Panc1 (cell line): ENCODE results near the gene SNTB2.

Experiments used
- POLR2AphosphoS5 ChIP-seq: IDR thresholded peaks from 2 replicates; pipeline ENCODE4 v1.6.1; 2012; ENCODE audit warnings: mild to moderate bottlenecking, low read depth, low read length, moderate library complexity
- TF ChIP-seq, protein P1 (sequence below): fragments of 450-650 bp; IDR thresholded peaks from 2 replicates; pipeline ENCODE4 v1.5.1; 2017; ENCODE audit warnings: mild to moderate bottlenecking

DNA sequence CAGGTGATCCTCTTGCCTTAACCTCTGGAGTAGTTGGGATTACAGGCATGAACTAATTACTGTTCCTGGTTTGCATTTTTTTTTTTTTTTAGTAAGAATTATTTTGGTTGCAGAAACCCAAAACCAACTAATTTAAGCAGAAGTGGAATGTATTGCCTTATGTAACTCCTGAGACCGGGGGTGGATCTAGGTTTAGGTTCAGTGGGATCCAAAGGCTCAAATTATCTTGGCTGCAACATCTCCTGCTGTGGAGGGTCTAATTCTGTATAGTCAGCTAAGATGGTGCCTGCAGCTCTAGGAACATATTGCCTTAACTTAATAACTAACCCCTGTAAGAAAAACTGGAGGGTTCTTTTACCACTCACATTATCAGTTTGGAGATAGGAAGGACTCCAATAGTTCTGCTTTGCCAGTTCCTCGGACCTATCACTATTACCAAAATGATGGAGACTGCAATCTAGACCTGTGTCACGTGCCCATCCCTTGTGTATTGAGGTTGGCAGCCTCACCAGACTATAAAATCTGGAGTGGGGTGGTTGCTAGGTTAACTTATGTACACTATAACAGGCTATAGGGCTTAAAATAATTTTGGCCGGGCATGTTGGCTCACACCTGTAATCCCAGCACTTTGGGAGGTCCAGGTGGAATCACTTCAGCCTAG lies 8.5 kb downstream of the SNTB2 start:
- no peak for TF ChIP-seq POLR2AphosphoS5
- TF ChIP-seq, protein P1, sequence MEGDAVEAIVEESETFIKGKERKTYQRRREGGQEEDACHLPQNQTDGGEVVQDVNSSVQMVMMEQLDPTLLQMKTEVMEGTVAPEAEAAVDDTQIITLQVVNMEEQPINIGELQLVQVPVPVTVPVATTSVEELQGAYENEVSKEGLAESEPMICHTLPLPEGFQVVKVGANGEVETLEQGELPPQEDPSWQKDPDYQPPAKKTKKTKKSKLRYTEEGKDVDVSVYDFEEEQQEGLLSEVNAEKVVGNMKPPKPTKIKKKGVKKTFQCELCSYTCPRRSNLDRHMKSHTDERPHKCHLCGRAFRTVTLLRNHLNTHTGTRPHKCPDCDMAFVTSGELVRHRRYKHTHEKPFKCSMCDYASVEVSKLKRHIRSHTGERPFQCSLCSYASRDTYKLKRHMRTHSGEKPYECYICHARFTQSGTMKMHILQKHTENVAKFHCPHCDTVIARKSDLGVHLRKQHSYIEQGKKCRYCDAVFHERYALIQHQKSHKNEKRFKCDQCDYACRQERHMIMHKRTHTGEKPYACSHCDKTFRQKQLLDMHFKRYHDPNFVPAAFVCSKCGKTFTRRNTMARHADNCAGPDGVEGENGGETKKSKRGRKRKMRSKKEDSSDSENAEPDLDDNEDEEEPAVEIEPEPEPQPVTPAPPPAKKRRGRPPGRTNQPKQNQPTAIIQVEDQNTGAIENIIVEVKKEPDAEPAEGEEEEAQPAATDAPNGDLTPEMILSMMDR, result no peak
